ENCODE results near the gene CSNK1D.

The CSNK1D gene

DNA sequence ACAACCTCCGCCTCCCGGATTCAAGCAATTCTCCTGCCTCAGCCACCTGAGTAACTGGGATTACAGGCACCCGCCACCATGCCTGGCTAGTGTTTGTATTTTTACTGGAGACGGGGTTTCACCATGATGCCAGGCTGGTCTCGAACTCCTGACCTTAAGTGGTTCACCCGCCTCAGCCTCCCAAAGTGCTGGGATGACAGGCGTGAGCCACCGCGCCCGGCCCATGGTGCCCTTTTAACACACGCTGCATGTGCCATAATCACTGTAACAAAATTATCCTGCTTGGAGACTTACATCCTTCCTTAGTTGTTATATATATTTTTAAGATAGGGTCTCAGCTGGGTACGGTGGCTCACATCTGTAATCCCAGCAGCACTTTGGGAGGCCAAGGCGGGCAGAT, 38.5 kb upstream of the CSNK1D start:
- DNase-seq (ENCODE audit: low spot score) (no peak), FAIRE-seq (no peak)

DNA sequence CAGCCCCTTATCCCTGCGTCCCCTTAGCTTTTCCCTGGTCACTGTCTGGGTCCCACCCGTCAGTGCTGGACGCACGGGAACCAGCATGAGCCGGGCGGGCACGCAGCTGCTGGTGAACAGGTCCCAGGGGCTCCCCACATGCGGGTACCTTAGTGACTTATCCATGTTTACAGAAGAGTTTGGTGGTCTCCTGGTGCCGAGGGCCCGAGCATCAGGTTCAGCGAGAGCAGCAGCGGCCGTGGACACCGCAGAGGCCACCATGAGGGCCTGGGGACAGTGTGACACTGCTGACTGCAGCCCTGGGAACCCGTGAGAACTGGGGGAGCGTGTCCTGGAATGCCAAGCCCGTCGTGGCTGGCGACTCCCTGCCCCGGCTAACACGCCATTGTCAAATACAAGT, 37.4 kb upstream of the CSNK1D start:
- FAIRE-seq, result no peak

DNA sequence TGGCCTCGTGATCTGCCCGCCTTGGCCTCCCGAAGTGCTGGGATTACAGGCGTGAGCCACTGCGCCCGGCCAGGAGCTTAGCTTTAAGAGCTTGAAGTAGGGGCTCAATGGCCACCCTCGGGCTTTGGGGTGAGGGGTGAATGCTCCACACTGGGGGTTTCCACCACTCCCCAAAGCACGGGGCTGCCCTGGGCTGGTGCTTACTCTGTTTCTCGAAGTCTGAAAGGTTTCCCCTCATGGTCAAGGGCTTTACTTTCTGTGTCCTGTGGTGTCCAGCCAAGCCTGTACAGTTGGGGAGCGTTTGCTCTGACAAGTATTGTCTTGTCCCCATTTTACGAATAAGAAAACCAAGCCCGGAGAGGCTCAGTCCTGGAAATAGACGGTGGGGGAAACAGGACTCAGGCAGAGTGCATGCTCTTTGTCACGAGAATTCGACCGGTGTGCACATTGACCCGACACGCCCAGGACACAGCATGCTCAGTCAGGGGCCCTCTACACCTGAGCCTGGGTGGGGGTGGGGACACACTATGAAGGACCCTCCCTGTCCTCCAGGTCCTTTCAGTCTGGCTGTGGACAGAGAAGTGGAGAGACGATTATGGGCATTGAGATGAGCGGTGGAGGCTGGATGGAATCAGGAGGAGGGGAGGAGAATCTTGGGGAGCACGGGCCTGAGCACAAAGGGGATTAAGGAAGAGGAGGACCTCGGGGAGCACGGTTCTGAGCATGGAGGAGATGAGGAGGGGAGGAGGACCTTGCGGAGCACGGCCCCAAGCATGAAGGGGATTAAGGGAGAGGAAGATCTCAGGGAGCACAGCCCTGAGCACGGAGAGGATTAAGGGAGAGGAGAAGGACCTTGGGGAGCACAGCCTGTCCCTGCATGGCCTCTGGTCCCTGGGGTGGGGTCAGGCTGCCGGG, 36.4 kb upstream of the CSNK1D start:
- FAIRE-seq (no peak), DNase-seq (ENCODE audit: low spot score) (no peak)

More for the DNA sequence above, 37.4 kb upstream of the CSNK1D start:
- DNase-seq (ENCODE audit: low spot score), result no peak

GRCh38 chr17:82305727-82306300, 32.3 kb upstream of the CSNK1D start:
- FAIRE-seq, result no peak
- no peak for DNase-seq (ENCODE audit: low spot score)

DNA sequence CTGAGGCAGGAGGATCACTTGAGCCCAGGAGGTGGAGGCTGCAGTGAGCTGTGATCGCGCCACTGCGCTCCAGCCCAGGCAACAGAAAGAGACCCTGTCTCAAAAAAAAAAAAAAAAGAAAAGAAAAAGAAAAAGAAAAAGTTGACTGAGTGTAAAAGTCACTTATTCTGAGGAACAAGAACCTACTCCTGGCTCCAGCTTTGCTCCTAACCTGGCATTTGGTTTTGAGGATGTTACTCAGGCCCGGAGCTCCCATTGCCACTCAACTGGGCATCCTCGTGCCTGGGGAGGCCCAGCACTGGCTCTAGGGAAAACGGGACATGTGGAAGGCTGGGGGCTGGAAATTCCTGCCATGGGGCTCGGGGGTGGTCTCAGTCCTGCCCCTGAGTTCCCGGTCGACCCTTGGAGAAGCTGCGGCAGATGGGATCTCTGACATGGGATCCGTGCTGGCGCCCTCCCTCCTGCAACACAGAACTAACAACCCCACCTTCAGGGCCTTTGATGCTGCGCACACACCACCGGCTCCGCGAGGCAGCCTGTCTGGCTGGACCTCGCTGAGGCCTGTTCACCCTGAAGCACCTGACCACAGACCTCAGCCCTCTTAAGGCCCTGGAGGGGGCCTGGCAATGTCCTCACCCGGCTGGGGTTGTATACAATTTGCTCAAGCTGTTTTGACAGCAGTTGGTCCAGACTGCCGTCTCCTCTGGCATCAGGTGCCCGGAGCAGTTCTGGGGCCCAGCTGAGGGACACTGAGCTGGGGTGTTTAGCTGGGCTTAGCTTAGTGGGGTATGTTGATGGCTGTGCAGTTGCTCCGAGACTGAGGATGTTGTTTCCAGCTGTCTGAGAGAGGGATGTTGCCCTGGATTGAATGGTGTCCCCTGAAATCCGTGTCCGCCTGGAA, 31.6 kb upstream of the CSNK1D start:
- FAIRE-seq, result no peak
- no peak for DNase-seq (ENCODE audit: low spot score)

DNA sequence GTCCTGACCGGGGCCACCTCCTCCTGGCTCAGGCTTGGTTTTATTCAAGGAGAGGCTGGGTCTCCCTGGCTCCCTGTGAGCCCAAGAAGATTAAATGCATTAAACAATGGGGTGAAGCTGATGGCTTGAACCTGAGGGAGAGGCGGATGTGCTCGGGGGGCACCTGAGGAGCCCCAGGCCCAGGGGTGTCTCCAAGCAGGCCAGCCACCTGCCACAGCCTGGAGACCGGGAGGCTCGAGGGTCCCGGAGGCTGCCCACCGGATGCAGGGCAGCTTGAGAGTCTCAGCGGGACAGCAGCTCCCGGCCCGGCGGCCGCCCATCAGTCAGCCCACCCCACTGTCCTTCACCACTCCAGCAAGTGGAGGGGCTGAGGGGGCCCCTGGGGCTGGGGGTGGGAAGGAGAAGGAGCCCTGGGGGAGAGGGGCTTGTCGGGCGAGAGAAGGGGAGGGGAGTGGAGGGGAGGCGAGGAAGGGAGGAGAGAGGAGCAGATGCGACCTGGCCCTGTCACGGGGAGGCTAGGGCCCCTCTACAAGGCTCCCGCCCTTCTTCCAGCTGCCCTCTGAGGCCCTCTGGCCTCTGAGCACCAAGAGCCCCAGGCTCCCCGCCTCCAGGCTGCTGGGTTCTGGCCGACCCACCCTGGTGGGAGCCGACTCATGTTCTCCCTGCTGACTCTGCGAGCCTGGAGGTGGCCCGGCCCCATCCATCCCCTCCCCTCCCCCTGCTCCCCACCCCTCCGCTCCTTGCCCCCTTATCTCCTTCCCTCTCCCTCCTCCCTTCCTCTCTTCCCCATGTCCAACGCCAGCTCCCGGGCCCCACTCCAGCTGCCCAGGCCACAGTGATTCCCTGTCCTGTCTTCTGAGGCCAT, 30.7 kb upstream of the CSNK1D start:
- DNase-seq (ENCODE audit: low spot score), result no peak
- FAIRE-seq, result no peak

- no peak for DNase-seq (ENCODE audit: low spot score)
- FAIRE-seq, result no peak
Measured at GRCh38 chr17:82302991-82303943, 29.8 kb upstream of the CSNK1D start.

- DNase-seq (ENCODE audit: low spot score) (no peak), FAIRE-seq (no peak)
Measured at GRCh38 chr17:82302568-82302963, 29.1 kb upstream of the CSNK1D start.

DNA sequence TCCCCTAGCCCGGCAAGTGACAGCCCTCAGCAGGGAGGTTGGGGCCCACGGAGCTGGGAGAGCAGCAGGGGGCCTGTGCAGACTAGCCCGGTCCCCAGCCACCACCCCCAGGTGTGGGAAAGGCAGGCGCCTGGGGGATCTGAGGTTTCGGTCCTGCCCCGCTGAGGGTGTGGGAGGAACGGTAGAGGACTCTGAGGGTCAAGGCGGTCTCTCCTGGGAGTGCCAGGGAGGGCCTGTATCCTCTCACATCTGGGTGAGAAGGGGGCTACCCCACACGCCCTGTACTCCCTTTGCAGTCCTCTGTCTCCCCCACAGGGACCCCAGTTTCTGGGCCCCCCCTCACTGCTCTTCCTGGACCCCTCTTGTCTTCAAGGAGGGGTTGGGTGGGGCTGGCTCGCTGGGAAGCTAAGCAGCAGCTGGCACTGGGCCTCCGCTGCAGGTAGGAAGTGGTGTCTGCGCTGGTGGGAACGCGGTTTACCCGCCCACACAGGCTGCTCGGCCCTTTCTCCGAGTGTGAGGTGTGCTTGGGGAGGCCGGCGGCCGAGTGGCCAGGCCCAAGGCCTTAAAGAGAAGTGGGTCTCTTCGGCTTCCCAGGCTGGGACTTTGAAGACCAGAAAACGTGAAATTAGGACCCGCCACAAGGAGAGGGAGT, 28.5 kb upstream of the CSNK1D start:
- FAIRE-seq (no peak), DNase-seq (ENCODE audit: low spot score) (no peak)

DNA sequence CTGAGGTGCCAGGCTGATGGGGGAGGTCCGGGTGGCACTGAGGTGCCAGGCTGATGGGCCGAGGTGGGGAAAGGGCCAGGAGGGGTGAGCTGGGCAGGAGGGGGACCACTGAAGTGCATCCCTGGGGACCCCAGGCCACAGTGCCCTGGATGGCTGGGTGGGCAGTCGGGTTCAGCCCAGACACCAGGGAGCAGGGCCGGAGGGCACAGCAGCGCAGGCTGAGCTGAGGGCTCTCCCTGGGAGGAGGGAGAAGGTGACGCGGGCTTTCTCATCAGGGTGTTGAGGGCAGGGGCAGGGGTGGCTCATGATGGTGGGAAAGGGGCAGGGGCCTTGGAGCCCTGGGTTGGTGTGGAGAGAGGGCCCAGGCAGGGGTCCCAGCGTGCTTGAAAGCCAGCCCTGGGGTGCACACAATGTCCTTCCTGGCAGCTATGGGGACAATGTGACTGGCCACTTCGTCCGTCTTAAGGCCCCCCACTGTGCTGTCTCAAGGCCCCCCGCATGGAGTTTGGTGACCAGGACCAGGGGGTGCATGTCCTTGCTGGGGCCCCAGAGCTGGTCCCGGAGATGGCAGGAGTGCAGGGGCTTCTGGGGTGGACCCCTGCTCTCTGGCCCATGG, 27.9 kb upstream of the CSNK1D start:
- FAIRE-seq (no peak), DNase-seq (ENCODE audit: low spot score) (no peak)

DNA sequence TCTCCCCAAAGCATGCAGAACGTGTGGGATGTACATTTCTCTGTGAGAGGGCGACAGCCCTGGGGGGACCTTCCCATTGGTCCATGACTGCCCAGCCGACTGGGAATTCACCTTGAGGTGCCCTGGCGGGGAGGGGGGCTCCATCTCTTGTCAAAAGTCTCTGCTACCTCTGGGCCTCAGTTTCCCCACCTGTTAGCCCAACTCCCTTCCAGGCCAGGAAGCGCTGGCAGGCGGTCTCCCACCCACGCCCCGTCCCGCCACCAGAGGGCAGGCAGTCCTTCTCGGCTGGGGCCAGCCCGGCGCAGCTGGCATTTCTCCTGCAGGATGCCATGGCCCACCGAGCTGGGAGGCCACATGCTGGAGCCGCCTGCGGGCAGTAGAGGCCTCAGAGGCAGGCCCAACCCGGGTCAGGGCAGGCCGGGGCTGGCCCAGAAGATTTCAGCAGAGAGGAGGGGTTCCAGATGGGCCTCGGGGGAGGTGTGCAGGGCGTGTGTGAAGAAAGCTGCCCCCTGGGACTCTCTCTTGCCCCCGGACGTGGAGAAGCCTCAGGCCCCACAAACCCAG, 27.3 kb upstream of the CSNK1D start:
- FAIRE-seq (no peak), DNase-seq (ENCODE audit: low spot score) (peak; percentile 10)

DNA sequence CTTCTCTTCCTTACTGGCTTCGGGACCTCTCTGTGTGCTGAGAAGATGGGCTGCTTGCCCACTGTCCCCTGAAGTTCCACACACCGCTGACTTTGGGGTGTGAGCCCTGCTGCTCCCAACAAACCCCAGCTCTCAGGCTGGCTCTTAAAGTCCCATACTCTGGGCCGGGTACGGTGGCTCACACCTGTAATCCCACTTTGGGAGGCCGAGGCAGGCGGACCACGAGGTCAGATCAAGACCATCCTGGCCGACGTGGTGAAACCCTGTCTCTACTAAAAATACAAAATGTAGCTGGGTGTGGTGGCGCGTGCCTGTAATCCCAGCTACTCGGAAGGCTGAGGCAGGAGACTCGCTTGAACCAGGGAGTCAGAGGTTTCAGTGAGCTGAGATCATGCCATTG, 26.7 kb upstream of the CSNK1D start:
- no peak for DNase-seq (ENCODE audit: low spot score)
- no peak for FAIRE-seq

GRCh38 chr17:82299452-82299851, 26.0 kb upstream of the CSNK1D start:
- FAIRE-seq, result no peak
- no peak for DNase-seq (ENCODE audit: low spot score)

- DNase-seq (ENCODE audit: low spot score) (no peak), FAIRE-seq (no peak)
Measured at GRCh38 chr17:82298538-82299421, 25.3 kb upstream of the CSNK1D start.

GRCh38 chr17:82297714-82298537, 24.4 kb upstream of the CSNK1D start:
- FAIRE-seq (peak; percentile 54), DNase-seq (ENCODE audit: low spot score) (peak; percentile 92)

DNA sequence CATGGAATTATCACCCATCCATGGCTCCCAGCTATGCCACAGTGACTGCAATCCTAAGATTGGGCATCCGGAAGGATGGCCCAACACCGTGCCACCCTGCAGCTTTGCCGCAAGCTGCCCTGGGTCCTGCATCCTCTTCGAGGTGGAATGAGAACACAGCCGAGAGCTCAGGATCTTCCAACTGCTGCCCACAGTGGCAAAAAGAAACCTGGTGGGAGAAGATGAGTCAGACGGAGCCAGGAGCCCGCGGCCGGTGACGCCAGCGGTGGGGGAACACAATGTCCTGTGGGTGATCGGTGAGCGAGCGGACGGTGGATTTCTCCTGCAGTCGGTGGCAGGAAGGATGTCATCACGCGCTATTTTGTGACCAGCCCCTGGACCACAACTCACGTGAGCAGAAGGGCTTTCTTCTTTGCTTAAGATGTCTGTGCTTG, 23.8 kb upstream of the CSNK1D start:
- peak; percentile 77 for FAIRE-seq
- peak; percentile 93 for DNase-seq (ENCODE audit: low spot score)

Data from RCC 7860 (cell line).